Keratinocyte (primary cell): ENCODE measurements around the gene ARHGEF18. TPM values are rescaled to one million over a fixed set of nuclear protein-coding genes. Genes with fewer than 3 reads are reported as not detected.

ENCODE experiments used
- DNase-seq: peaks from one replicate; pipeline ENCODE4 v3.0.0-alpha.2; 2011; ENCODE audit warnings: low read depth, missing footprints, low spot score
- FAIRE-seq: peaks from 2 replicates; lab custom pipeline; 2011; peaks lifted over from hg19 to GRCh38; lab: Jason Lieb, UNC
- H2AFZ ChIP-seq: 2 replicates; pipeline ENCODE4 v1.6.0; 2012; ENCODE audit warnings: low read length, control low read depth, inconsistent platforms; ENCODE audit not compliant: control insufficient read depth
- H3K27ac ChIP-seq: 2 replicates; pipeline ENCODE4 v1.5.1; 2011; ENCODE audit warnings: low read length; ENCODE audit not compliant: control insufficient read depth, insufficient read depth
- H3K27me3 ChIP-seq: 3 replicates; pipeline ENCODE4 v1.6.0; 2011; ENCODE audit warnings: low read length; ENCODE audit not compliant: control insufficient read depth, insufficient read depth; ENCODE audit errors: extremely low read depth
- H3K36me3 ChIP-seq, 2 experiments: 2 replicates in 1 of 2; 3 replicates in 1 of 2; pipeline ENCODE4 v1.5.1; 2011; ENCODE audit warnings: low read length in 2 of 2, mild to moderate bottlenecking in 1 of 2; ENCODE audit not compliant: control insufficient read depth in 2 of 2, insufficient read depth in 2 of 2; ENCODE audit errors: extremely low read depth in 1 of 2
- H3K4me1 ChIP-seq: 3 replicates; pipeline ENCODE4 v1.5.1; 2011; ENCODE audit warnings: low read length; ENCODE audit not compliant: control insufficient read depth, insufficient read depth; ENCODE audit errors: extremely low read depth
- H3K4me2 ChIP-seq: 3 replicates; pipeline ENCODE4 v1.6.0; 2011; ENCODE audit warnings: low read depth, low read length; ENCODE audit not compliant: control insufficient read depth, insufficient read depth; ENCODE audit errors: extremely low read depth
- H3K4me3 ChIP-seq, 3 experiments: fragments of 200-600 bp in 1 of 3; sonication (generic) in 1 of 3; 2 replicates in 2 of 3; 3 replicates in 1 of 3; pipeline ENCODE4 v1.5.1; 2011 to 2016; ENCODE audit warnings: low read length in 3 of 3, mild to moderate bottlenecking in 3 of 3, control low read depth in 2 of 3, inconsistent platforms in 1 of 3, low read depth in 1 of 3, mixed read lengths in 1 of 3, mixed run types in 1 of 3, moderate library complexity in 1 of 3; ENCODE audit not compliant: control insufficient read depth in 2 of 3, insufficient read depth in 2 of 3; ENCODE audit errors: extremely low read depth in 1 of 3
- H3K79me2 ChIP-seq: 2 replicates; pipeline ENCODE4 v1.6.0; 2012; ENCODE audit warnings: low read length; ENCODE audit not compliant: control insufficient read depth, insufficient read depth
- H3K9ac ChIP-seq: 3 replicates; pipeline ENCODE4 v1.6.0; 2011; ENCODE audit warnings: low read length; ENCODE audit not compliant: control insufficient read depth, insufficient read depth; ENCODE audit errors: extremely low read depth
- H3K9me1 ChIP-seq: 3 replicates; pipeline ENCODE4 v1.6.0; 2011; ENCODE audit warnings: low read length; ENCODE audit not compliant: control insufficient read depth, insufficient read depth; ENCODE audit errors: extremely low read depth
- H3K9me3 ChIP-seq: 2 replicates; pipeline ENCODE4 v1.5.1; 2012; ENCODE audit warnings: low read depth, low read length; ENCODE audit not compliant: control insufficient read depth
- H4K20me1 ChIP-seq: 3 replicates; pipeline ENCODE4 v1.6.0; 2011; ENCODE audit warnings: low read length; ENCODE audit not compliant: control insufficient read depth, insufficient read depth; ENCODE audit errors: extremely low read depth
- CTCF ChIP-seq, 3 experiments: IDR thresholded peaks in 1 of 3; conservative IDR thresholded peaks in 1 of 3; optimal IDR thresholded peaks in 1 of 3; 2 replicates in 2 of 3; 3 replicates in 1 of 3; pipeline versions ENCODE3 to v1.5.1; 2011; ENCODE audit warnings: low read length in 3 of 3, mild to moderate bottlenecking in 3 of 3, moderate library complexity in 2 of 3, control low read depth in 1 of 3, inconsistent platforms in 1 of 3; ENCODE audit not compliant: insufficient read depth in 2 of 3; ENCODE audit errors: extremely low read depth in 1 of 3
- EZH2 ChIP-seq: IDR thresholded peaks from one replicate; pipeline ENCODE4 v1.6.1; 2012; ENCODE audit warnings: inconsistent platforms, mild to moderate bottlenecking, low read length, moderate library complexity
- dilution Hi-C: fragments of 300-500 bp; cut with MboI; formaldehyde crosslinking; loops from one replicate; pipeline ENCODE4 v1.7.0; 2020; ENCODE audit warnings: low sequenced_read_pairs; ENCODE audit not compliant: extremely low pct_ligation_motif_present
- polyA plus RNA-seq, 5 experiments: library from polyadenylated mRNA; depleted of rRNA in 3 of 5; stranded (reverse) in 3 of 5; stranded (forward) in 1 of 5; unstranded in 1 of 5; fragments of >200 nt; gene quantifications; 1 replicate in 1 of 5; 2 replicates in 3 of 5; 3 replicates in 1 of 5; pipeline versions ENCODE4 v1.2.1 to v1.2.3, GENCODE V29; 2011 to 2012; ENCODE audit warnings: missing spikeins in 2 of 5, low read depth in 1 of 5, low replicate concordance in 1 of 5

The ARHGEF18 gene
- polyA plus RNA-seq, 1 donor (not counting 4 experiments of a cell fraction or from before 2014, with no cell fraction given) = 7.9 TPM

GRCh38 chr19:7349231-7349591 lies 474 bp downstream of the ARHGEF18 start:
- dilution Hi-C loops = no loop called here
- Histone ChIP-seq H3K9me1 (no peaks in the 10 kb centered on the region), H3K4me2 (no peak overlapping the region), H4K20me1 (no peaks in the 10 kb centered on the region), H3K4me1 (no peaks in the 10 kb centered on the region), H3K9ac (no peak overlapping the region), H3K27ac (no peak overlapping the region), H3K27me3 (peaks cover 4% of the 10 kb centered on the region), H3K4me3 (no peak overlapping the region), H2AFZ (no peak overlapping the region), H3K79me2 (no peaks in the 10 kb centered on the region), H3K36me3 (no peaks in the 10 kb centered on the region), H3K9me3 (no peaks in the 10 kb centered on the region)
- FAIRE-seq (no peak), DNase-seq (no peak)
- no peak for TF ChIP-seq CTCF (optimal IDR thresholded peaks at IDR 0.05 in 1 of 3, IDR thresholded peaks at IDR 0.05 in 1 of 3, conservative IDR thresholded peaks at IDR 0.05 in 1 of 3; ENCODE audit: extremely low read depth in 1 of 3, insufficient read depth in 2 of 3, low read length in 3 of 3)
- no peak for TF ChIP-seq EZH2

- H3K9me3 ChIP-seq = no peaks in the 10 kb centered on the region
- no peak for TF ChIP-seq EZH2
- TF ChIP-seq CTCF (optimal IDR thresholded peaks at IDR 0.05 in 1 of 3, IDR thresholded peaks at IDR 0.05 in 1 of 3, conservative IDR thresholded peaks at IDR 0.05 in 1 of 3; ENCODE audit: extremely low read depth in 1 of 3, insufficient read depth in 2 of 3, low read length in 3 of 3) = no peak
- FAIRE-seq = no peak
- no peak overlapping the region for H3K9ac ChIP-seq
- H3K4me1 ChIP-seq = no peaks in the 10 kb centered on the region
- H3K27me3 ChIP-seq = peaks cover 4% of the 10 kb centered on the region
- no peaks in the 10 kb centered on the region for H3K79me2 ChIP-seq
- H2AFZ ChIP-seq = no peak overlapping the region
- no peaks in the 10 kb centered on the region for H4K20me1 ChIP-seq
- no peak overlapping the region for H3K4me3 ChIP-seq
- H3K9me1 ChIP-seq = no peaks in the 10 kb centered on the region
- dilution Hi-C loops = no loop called here
- DNase-seq = no peak
- no peak overlapping the region for H3K27ac ChIP-seq
- no peaks in the 10 kb centered on the region for H3K36me3 ChIP-seq
- no peak overlapping the region for H3K4me2 ChIP-seq
Observed at GRCh38 chr19:7349961-7350711, 1.4 kb downstream of the ARHGEF18 start.
